ENCODE measurements around the gene HMOX2.

Gene HMOX2

DNA sequence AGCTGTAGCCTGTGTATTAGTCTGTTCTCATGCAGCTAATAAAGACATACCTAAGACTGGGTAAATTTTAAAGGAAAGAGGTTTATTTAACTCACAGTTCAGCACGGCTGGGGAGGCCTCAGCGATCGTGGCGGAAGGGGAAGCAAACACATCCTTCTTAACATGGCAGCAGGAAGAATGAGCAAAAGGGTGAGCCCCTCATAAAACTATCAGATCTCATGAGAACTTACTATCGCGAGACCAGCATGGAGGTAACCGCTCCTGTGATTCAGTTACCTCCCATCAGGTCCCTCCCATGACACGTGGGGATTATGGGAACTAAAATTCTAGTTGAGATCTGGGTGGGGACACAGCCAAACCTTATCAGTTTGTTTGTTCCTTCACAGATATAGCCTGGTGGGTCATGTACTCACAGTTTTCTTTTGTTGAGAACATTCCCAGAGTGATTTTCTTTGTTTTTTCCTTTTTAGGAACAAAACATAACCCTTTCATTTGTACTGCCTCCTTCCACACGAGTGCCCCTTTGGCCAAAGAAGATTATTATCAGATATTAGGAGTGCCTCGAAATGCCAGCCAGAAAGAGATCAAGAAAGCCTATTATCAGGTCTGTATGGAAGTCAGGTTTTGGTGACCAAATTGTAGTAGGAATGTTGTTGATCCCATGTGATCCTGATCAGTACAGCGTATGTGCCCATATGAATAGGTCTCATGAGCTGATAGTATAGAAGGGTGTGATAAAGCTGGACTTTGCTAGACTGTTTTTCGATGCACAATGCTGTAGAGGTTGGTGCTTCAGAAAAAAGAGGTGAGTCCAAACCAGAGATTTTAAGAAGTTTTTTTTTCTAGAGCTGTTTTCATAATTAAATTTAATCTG, 42.0 kb upstream of the HMOX2 start:
- TF ChIP-seq, protein P1, sequence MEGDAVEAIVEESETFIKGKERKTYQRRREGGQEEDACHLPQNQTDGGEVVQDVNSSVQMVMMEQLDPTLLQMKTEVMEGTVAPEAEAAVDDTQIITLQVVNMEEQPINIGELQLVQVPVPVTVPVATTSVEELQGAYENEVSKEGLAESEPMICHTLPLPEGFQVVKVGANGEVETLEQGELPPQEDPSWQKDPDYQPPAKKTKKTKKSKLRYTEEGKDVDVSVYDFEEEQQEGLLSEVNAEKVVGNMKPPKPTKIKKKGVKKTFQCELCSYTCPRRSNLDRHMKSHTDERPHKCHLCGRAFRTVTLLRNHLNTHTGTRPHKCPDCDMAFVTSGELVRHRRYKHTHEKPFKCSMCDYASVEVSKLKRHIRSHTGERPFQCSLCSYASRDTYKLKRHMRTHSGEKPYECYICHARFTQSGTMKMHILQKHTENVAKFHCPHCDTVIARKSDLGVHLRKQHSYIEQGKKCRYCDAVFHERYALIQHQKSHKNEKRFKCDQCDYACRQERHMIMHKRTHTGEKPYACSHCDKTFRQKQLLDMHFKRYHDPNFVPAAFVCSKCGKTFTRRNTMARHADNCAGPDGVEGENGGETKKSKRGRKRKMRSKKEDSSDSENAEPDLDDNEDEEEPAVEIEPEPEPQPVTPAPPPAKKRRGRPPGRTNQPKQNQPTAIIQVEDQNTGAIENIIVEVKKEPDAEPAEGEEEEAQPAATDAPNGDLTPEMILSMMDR (IDR thresholded peaks at IDR 0.05; ENCODE audit: low read depth, low read length), result no peak
- Histone ChIP-seq H3K36me3 (peaks cover 63% of the 10 kb centered on the region), H3K4me1 (no peaks in the 10 kb centered on the region), H3K4me3 (ENCODE audit: low read depth, low read length) (no peak overlapping the region), H3K9me3 (no peaks in the 10 kb centered on the region), H3K27me3 (no peaks in the 10 kb centered on the region)
- DNase-seq, result no peak

DNA sequence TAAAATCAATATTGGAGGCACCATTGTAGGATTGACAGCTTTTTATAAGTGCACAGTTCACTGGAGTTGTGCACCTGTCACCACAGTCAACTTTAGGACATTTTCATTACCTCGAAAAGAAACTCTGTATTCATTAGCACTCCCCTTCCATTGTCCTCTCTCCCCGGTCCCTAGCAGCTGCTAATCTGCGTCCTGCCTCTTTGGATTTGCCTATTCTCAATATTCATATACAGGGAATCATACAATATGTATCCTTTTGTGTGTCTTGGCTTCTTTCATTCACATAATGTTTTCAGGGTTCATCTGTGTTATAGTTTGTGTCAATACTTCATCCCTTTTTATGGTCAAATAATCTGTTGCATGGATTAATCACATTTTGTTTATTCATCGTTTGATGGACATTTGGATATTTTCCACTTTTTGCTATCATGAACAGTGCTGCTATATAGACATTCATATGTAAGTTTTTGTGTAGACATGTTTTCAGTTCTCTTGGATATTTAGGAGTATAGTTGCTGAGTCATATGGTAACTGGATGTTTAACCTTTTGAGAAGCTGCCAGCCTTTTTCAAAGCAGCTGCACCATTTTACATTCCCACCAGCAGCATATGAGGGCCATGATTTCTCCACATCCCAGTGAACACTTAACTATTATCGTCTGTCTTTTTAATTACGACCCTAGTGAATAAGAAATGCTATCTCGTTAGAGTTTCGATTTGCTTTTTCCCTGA, 40.7 kb upstream of the HMOX2 start:
- Histone ChIP-seq H3K4me1 (no peaks in the 10 kb centered on the region), H3K27me3 (no peaks in the 10 kb centered on the region), H3K36me3 (peaks cover 76% of the 10 kb centered on the region), H3K9me3 (no peaks in the 10 kb centered on the region), H3K4me3 (ENCODE audit: low read depth, low read length) (no peak overlapping the region)
- DNase-seq, result no peak
- TF ChIP-seq, protein P1 (IDR thresholded peaks at IDR 0.05; ENCODE audit: low read depth, low read length), result no peak

DNA sequence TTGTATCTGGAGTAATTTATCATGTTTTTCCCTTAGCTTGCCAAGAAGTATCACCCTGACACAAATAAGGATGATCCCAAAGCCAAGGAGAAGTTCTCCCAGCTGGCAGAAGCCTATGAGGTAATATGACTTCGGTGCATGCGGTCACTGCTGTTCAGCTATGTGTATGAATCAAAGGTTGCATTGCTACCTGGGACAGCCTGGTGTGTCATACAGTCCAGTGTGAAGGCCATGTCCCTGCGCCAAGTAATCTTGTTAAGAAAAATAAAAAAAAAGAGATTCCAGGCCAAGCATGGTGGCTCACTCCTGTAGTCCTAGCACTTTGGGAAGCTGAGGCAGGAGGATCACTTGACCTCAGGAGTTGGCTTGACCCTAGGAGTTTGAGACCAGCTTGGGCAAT, 38.8 kb upstream of the HMOX2 start:
- no peaks in the 10 kb centered on the region for H3K4me1 ChIP-seq
- H3K36me3 ChIP-seq, result peaks cover 80% of the 10 kb centered on the region

DNA sequence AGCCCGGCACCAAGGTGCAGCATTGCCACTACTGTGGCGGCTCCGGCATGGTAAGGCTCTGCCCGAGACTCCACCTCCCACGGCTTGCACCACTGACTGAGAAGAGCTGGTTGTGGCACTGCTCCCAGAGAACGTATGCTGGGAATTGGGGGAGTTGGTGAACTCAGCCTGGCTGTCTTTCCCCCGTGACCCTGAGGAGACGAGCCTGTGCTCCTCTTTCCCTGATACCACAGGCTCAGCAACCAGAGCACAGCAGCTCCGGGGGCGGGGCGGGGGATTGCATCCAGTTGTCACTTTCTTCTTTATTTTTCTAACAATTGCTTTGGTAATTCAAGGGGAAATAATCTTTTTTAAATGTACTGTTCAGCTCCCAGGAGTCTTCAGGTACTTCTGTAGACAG, 33.8 kb upstream of the HMOX2 start:
- H3K9me3 ChIP-seq, result no peaks in the 10 kb centered on the region
- H3K27me3 ChIP-seq, result no peaks in the 10 kb centered on the region
- no peak for DNase-seq
- no peaks in the 10 kb centered on the region for H3K4me1 ChIP-seq
- TF ChIP-seq, protein P1 (IDR thresholded peaks at IDR 0.05; ENCODE audit: low read depth, low read length), result no peak
- H3K36me3 ChIP-seq, result peaks cover 88% of the 10 kb centered on the region
- no peak overlapping the region for H3K4me3 ChIP-seq (ENCODE audit: low read depth, low read length)

More for the DNA sequence above, 38.8 kb upstream of the HMOX2 start:
- no peak for DNase-seq
- Histone ChIP-seq H3K4me3 (ENCODE audit: low read depth, low read length) (no peak overlapping the region), H3K27me3 (no peaks in the 10 kb centered on the region), H3K9me3 (no peaks in the 10 kb centered on the region)
- TF ChIP-seq, protein P1 (IDR thresholded peaks at IDR 0.05; ENCODE audit: low read depth, low read length), result no peak

DNA sequence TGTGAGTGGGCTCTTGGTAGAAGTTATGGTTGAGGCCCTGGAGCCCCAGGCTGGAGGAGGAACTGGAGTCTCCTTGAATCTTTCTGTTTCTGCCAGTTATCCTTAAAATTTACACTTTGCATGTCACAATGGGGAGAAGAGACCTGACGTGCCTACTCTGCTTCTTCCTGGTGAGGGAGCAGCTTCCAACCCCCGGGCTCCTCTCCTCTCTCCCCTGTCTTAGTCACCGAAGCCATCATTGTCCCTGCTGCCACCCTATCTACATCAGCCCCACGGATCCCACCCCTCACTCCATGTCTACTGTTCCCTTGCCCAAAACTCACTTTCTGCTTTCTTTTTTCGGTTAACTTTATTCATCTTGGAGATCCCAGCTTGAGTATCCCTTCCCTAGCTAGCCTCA, 32.9 kb upstream of the HMOX2 start:
- H3K27me3 ChIP-seq, result no peaks in the 10 kb centered on the region
- H3K9me3 ChIP-seq, result no peaks in the 10 kb centered on the region
- peaks cover 86% of the 10 kb centered on the region for H3K36me3 ChIP-seq
- no peak for DNase-seq
- H3K4me1 ChIP-seq, result no peaks in the 10 kb centered on the region
- TF ChIP-seq, protein P1 (IDR thresholded peaks at IDR 0.05; ENCODE audit: low read depth, low read length), result no peak
- H3K4me3 ChIP-seq (ENCODE audit: low read depth, low read length), result no peak overlapping the region

DNA sequence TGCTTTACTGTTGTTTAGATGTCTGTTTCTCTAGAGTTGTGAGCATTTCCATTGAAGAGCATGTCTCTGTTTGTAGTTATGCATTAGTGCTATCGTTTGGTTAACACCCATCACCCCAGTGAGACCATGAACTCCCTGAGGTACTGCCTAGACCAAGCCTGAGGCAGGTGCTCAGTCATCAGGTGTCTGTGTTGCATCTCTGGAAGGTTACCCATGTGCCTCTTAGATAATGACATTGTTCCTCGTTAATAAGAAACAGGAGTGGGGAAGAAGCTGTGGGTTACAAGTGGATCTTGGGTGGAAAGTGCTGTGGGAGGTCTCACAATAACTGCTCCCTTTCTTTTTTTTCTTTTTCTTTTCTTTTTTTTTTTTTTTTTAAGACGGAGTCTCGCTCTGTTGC, 32.2 kb upstream of the HMOX2 start:
- TF ChIP-seq, protein P1 (IDR thresholded peaks at IDR 0.05; ENCODE audit: low read depth, low read length), result no peak
- Histone ChIP-seq H3K27me3 (no peaks in the 10 kb centered on the region), H3K36me3 (peaks cover 86% of the 10 kb centered on the region), H3K4me3 (ENCODE audit: low read depth, low read length) (no peak overlapping the region), H3K4me1 (no peaks in the 10 kb centered on the region), H3K9me3 (no peaks in the 10 kb centered on the region)
- no peak for DNase-seq

Measured in BE2C (cell line).